ENCODE results near the gene KCNQ1.

The KCNQ1 gene

GRCh38 chr11:2718817-2719438 lies 274.1 kb downstream of the KCNQ1 start:
- FAIRE-seq, result no peak
- DNase-seq (ENCODE audit: insufficient read length), result no peak
- TF ChIP-seq POLR2AphosphoS5 (IDR thresholded peaks at IDR 0.05; ENCODE audit: low read depth, low read length) (no peak), POLR2A (IDR thresholded peaks at IDR 0.05; ENCODE audit: low read depth, low read length) (no peak), TAF1 (IDR thresholded peaks at IDR 0.05; ENCODE audit: borderline replicate concordance, low read depth, low read length) (no peak)

- DNase-seq (ENCODE audit: insufficient read length), result no peak
- TF ChIP-seq POLR2AphosphoS5 (IDR thresholded peaks at IDR 0.05; ENCODE audit: low read depth, low read length) (no peak), POLR2A (IDR thresholded peaks at IDR 0.05; ENCODE audit: low read depth, low read length) (no peak), TAF1 (IDR thresholded peaks at IDR 0.05; ENCODE audit: borderline replicate concordance, low read depth, low read length) (no peak)
- FAIRE-seq, result no peak
Measured at GRCh38 chr11:2719831-2720590, 275.2 kb downstream of the KCNQ1 start.

GRCh38 chr11:2721210-2721916 lies 276.6 kb downstream of the KCNQ1 start:
- no peak for DNase-seq (ENCODE audit: insufficient read length)
- no peak for FAIRE-seq
- no peak for TF ChIP-seq POLR2A (IDR thresholded peaks at IDR 0.05; ENCODE audit: low read depth, low read length)
- TF ChIP-seq TAF1 (IDR thresholded peaks at IDR 0.05; ENCODE audit: borderline replicate concordance, low read depth, low read length), result no peak
- TF ChIP-seq POLR2AphosphoS5 (IDR thresholded peaks at IDR 0.05; ENCODE audit: low read depth, low read length), result no peak

- FAIRE-seq (no peak), DNase-seq (ENCODE audit: insufficient read length) (no peak)
- TF ChIP-seq TAF1 (IDR thresholded peaks at IDR 0.05; ENCODE audit: borderline replicate concordance, low read depth, low read length) (no peak), POLR2A (IDR thresholded peaks at IDR 0.05; ENCODE audit: low read depth, low read length) (no peak), POLR2AphosphoS5 (IDR thresholded peaks at IDR 0.05; ENCODE audit: low read depth, low read length) (no peak)
Measured at GRCh38 chr11:2722955-2723354, 278.1 kb downstream of the KCNQ1 start.

DNA sequence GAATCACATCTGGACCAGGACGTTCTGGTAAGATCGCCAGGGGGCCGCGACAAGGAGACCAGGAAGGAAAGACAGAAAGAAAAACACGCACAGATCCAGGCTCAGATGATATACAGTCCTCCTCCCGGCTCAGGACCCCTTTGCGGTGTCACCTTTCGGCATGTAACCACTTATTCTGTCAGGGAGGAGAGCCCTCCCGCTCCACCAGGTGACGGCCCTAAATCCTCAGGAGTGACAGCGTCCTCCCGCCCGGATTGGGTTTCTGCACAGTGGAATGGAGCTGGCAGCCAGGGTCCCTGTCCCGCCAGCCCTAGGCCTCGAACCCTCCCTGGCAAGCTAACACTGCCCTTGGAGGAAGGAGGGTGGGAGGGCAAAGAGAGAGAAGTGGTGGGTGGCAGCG lies 279.3 kb downstream of the KCNQ1 start:
- DNase-seq (ENCODE audit: insufficient read length), result no peak
- FAIRE-seq, result no peak

DNA sequence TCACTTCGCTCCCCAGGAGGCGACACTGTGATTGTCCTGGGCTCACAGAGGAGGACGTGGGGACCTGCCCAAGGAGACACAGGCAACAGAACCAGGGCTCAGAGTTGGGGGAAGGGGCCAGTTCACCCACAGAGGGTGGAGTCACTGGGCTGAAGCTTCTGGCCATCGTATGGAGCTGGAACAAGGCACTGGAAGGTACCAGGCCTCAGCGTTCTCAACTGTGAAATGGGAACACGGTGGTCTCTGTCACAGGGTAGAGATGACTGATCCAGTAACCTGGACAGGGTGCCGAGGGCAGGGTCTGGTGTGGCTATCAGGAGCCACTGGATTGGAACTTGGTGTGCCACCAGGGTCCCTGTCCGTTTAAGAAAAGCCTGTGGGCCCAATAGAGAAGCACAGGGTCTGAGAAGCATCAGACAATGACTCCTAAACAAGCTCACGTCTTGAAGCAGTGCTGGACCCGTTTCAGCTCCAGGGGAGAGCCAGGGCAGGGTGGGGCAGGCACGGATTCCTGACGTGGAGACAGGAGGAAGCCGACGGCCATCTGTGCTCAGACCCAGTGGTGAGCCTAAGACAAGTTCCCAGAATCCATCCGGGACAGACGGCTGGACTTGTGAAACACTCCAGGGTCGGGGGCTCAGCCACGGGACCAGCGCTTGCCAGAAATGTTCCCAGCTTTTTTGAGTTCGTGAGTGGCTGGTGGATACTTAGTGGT lies 280.0 kb downstream of the KCNQ1 start:
- no peak for DNase-seq (ENCODE audit: insufficient read length)
- no peak for FAIRE-seq
- no peak for TF ChIP-seq POLR2AphosphoS5 (IDR thresholded peaks at IDR 0.05; ENCODE audit: low read depth, low read length)
- TF ChIP-seq TAF1 (IDR thresholded peaks at IDR 0.05; ENCODE audit: borderline replicate concordance, low read depth, low read length), result no peak

More for the DNA sequence above, 279.3 kb downstream of the KCNQ1 start:
- TF ChIP-seq POLR2AphosphoS5 (IDR thresholded peaks at IDR 0.05; ENCODE audit: low read depth, low read length), result no peak

DNA sequence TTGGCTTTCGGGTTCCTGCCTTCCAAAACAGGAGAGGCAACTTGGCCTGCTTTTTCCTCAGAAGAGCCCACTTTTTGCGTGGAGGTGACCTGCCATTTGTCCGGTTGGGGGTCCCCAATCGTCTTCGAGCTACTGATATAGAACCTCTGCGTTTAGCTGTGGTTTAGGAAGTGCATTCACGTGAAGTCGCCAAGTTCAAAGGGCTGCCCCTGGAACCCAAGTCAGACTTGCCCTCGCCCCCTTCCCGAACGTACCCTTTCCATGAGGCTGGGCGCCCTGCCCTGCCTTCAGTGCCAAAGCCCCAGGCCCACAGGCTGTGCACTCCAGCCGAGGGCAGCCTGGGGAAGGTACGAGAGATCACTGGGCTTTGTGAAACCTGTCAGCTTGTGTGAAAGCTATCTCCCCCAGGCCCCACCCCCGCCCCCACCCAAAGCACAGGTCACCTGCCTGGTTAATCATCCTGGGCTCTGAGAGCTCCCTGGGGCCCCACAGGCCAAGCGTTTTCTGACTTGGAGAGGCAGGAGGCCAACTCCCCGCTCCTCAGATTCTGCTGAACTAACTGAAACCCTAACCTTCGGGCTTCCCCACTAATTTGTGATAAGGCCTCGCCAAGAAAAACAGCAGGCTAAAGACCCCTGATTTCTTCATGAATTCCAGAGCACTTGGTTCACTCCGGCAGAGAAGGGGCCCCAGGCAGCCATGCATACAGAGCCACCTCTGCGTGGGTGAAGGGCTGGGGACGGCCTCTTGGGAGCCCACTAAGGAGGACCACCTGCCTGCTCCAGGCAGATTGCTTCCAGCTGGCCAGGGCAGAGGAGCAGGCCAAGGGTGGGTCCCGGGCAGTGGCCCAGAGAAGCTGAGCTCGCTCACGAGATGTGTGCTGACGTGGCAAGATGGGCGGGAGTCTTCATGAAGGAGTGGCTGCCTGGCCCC lies 280.8 kb downstream of the KCNQ1 start:
- no peak for DNase-seq (ENCODE audit: insufficient read length)
- TF ChIP-seq POLR2A (IDR thresholded peaks at IDR 0.05; ENCODE audit: low read depth, low read length) (no peak), POLR2AphosphoS5 (IDR thresholded peaks at IDR 0.05; ENCODE audit: low read depth, low read length) (no peak), TAF1 (IDR thresholded peaks at IDR 0.05; ENCODE audit: borderline replicate concordance, low read depth, low read length) (no peak)
- FAIRE-seq, result no peak

GRCh38 chr11:2726964-2727363 lies 282.2 kb downstream of the KCNQ1 start:
- no peak for TF ChIP-seq TAF1 (IDR thresholded peaks at IDR 0.05; ENCODE audit: borderline replicate concordance, low read depth, low read length)
- no peak for TF ChIP-seq POLR2A (IDR thresholded peaks at IDR 0.05; ENCODE audit: low read depth, low read length)
- TF ChIP-seq POLR2AphosphoS5 (IDR thresholded peaks at IDR 0.05; ENCODE audit: low read depth, low read length), result no peak
- DNase-seq (ENCODE audit: insufficient read length) (no peak), FAIRE-seq (no peak)

GRCh38 chr11:2728128-2728662 lies 283.4 kb downstream of the KCNQ1 start:
- no peak for TF ChIP-seq POLR2A (IDR thresholded peaks at IDR 0.05; ENCODE audit: low read depth, low read length)
- TF ChIP-seq POLR2AphosphoS5 (IDR thresholded peaks at IDR 0.05; ENCODE audit: low read depth, low read length), result no peak
- no peak for TF ChIP-seq TAF1 (IDR thresholded peaks at IDR 0.05; ENCODE audit: borderline replicate concordance, low read depth, low read length)
- DNase-seq (ENCODE audit: insufficient read length), result no peak
- no peak for FAIRE-seq

DNA sequence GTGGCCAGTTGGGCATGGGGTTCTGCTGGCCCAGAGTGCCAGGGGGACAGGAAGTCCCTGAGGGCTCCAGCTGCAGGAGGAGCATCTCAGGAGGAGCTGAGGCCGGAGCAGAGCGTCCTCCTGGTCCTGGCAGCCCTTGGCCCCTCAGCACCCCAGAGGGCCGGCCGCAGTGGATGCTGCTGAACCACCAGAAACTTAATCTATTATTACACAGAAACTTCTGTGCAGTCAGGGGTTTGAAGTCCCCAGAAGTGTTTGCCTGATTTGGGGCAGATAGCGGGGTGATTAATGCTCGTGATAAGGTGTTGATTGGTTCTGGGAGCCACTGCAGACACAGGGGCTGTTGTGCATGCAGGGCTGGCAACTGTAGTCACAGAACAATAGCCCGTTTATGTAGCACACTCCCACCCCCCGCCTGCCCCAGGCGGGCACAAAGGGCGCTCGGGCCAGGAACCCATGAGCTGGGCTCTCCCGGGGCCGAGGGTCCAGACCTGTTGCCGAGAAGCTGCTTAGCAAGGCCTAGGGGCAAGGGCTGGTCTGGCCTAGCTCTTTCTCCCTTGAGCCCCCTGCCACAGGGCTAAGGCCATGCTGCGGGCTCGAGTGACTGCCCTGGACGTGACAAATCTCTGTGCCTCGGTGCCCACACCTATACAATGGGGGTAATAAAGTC lies 284.0 kb downstream of the KCNQ1 start:
- FAIRE-seq (no peak), DNase-seq (ENCODE audit: insufficient read length) (no peak)

More for the DNA sequence above, 284.0 kb downstream of the KCNQ1 start:
- TF ChIP-seq TAF1 (IDR thresholded peaks at IDR 0.05; ENCODE audit: borderline replicate concordance, low read depth, low read length) (no peak), POLR2AphosphoS5 (IDR thresholded peaks at IDR 0.05; ENCODE audit: low read depth, low read length) (no peak), POLR2A (IDR thresholded peaks at IDR 0.05; ENCODE audit: low read depth, low read length) (no peak)

All from GM12892 (cell line).